Stimulated activated CD4-positive, alpha-beta T cell treated with anti-CD3 and anti-CD28 coated beads, TNF-alpha, amount 100 ng/mL, for 48 hours (primary cell): ENCODE results near the gene ACSM2B.
"Not testable (repeated sequence)": the region's sequence is repeated elsewhere in the genome, so short reads cannot be mapped to it uniquely, and the experiment has no call there.

Experiments
- DNase-seq, 3 donors: peaks; one replicate each; pipeline ENCODE4 v3.0.0-alpha.2; 2020; ENCODE audit warnings: low read depth in 3 of 3

Gene ACSM2B

GRCh38 chr16:20595068-20595467 is 18.9 kb upstream of the ACSM2B start:
- DNase-seq: not testable (repeated sequence)

GRCh38 chr16:20592780-20593179 is 16.6 kb upstream of the ACSM2B start:
- not testable (repeated sequence) for DNase-seq

- not testable (repeated sequence) for DNase-seq
Measured at GRCh38 chr16:20589486-20589885, 13.3 kb upstream of the ACSM2B start.

- not testable (repeated sequence) for DNase-seq
Measured at GRCh38 chr16:20587645-20588074, 11.5 kb upstream of the ACSM2B start.

GRCh38 chr16:20586716-20587115 is 10.5 kb upstream of the ACSM2B start:
- DNase-seq: not testable (repeated sequence)

- not testable (repeated sequence) for DNase-seq
Measured at GRCh38 chr16:20586112-20586511, 9.9 kb upstream of the ACSM2B start.

- DNase-seq: not testable (repeated sequence)
Measured at GRCh38 chr16:20580487-20581259, 4.5 kb upstream of the ACSM2B start.

GRCh38 chr16:20578091-20578490 is 1.9 kb upstream of the ACSM2B start:
- DNase-seq: not testable (repeated sequence)

GRCh38 chr16:20569117-20569651 is 7.0 kb downstream of the ACSM2B start:
- not testable (repeated sequence) for DNase-seq

- DNase-seq: no peak
Measured at GRCh38 chr16:20568404-20568803, 7.8 kb downstream of the ACSM2B start.

GRCh38 chr16:20566864-20567263 is 9.3 kb downstream of the ACSM2B start:
- DNase-seq: no peak

GRCh38 chr16:20565334-20565733 is 10.8 kb downstream of the ACSM2B start:
- DNase-seq: not testable (repeated sequence)

- DNase-seq: not testable (repeated sequence)
Measured at GRCh38 chr16:20564218-20564617, 11.9 kb downstream of the ACSM2B start.

GRCh38 chr16:20555628-20556027 is 20.5 kb downstream of the ACSM2B start:
- not testable (repeated sequence) for DNase-seq

GRCh38 chr16:20554689-20555088 is 21.5 kb downstream of the ACSM2B start:
- not testable (repeated sequence) for DNase-seq

GRCh38 chr16:20553493-20553892 is 22.7 kb downstream of the ACSM2B start:
- DNase-seq: not testable (repeated sequence)

- DNase-seq: not testable (repeated sequence)
Measured at GRCh38 chr16:20546951-20547350, 29.2 kb downstream of the ACSM2B start.

- DNase-seq: not testable (repeated sequence)
Measured at GRCh38 chr16:20546278-20546853, 29.8 kb downstream of the ACSM2B start.

- DNase-seq: not testable (repeated sequence)
Measured at GRCh38 chr16:20540603-20541316, 35.4 kb downstream of the ACSM2B start.

- DNase-seq: no peak
Measured at GRCh38 chr16:20538687-20539086, 37.5 kb downstream of the ACSM2B start.

GRCh38 chr16:20538181-20538580 is 38.0 kb downstream of the ACSM2B start:
- no peak for DNase-seq

GRCh38 chr16:20536669-20537068 is 39.5 kb downstream of the ACSM2B start:
- not testable (repeated sequence) for DNase-seq
